ENCODE data around the gene PIGR.

PIGR gene

GRCh38 chr1:206946261-206946660 is at the start of gene PIGR:
Gene PIGR, minus strand, starts transcription at chr1:206946466. Its CDS starts 5,935 bp downstream, at chr1:206940531.
- no peak for DNase-seq (ENCODE audit: low read depth in 2 of 2)

- DNase-seq (ENCODE audit: low read depth in 2 of 2): no peak
These were observed 46.5 kb upstream of the PIGR start for GRCh38 chr1:206992790-206993189.

- DNase-seq (ENCODE audit: low read depth in 2 of 2): no peak
These were observed 41.6 kb upstream of the PIGR start for GRCh38 chr1:206987873-206988272.

GRCh38 chr1:206986885-206987284 is 40.6 kb upstream of the PIGR start:
- DNase-seq (ENCODE audit: low read depth in 2 of 2): no peak

GRCh38 chr1:206986402-206986801 is 40.1 kb upstream of the PIGR start:
- no peak for DNase-seq (ENCODE audit: low read depth in 2 of 2)

- DNase-seq (ENCODE audit: low read depth in 2 of 2): no peak
These were observed 39.0 kb upstream of the PIGR start for GRCh38 chr1:206985162-206985749.

GRCh38 chr1:206982216-206982615 is 36.0 kb upstream of the PIGR start:
- no peak for DNase-seq (ENCODE audit: low read depth in 2 of 2)

- DNase-seq (ENCODE audit: low read depth in 2 of 2): no peak
These were observed 33.2 kb upstream of the PIGR start for GRCh38 chr1:206979379-206980043.

GRCh38 chr1:206978259-206978658 is 32.0 kb upstream of the PIGR start:
- DNase-seq (ENCODE audit: low read depth in 2 of 2): no peak

- DNase-seq (ENCODE audit: low read depth in 2 of 2): no peak
These were observed 29.0 kb upstream of the PIGR start for GRCh38 chr1:206975306-206975705.

- DNase-seq (ENCODE audit: low read depth in 2 of 2): no peak
These were observed 27.9 kb upstream of the PIGR start for GRCh38 chr1:206974140-206974539.

- no peak for DNase-seq (ENCODE audit: low read depth in 2 of 2)
These were observed 26.5 kb upstream of the PIGR start for GRCh38 chr1:206972728-206973127.

- DNase-seq (ENCODE audit: low read depth in 2 of 2): no peak
These were observed 24.9 kb upstream of the PIGR start for GRCh38 chr1:206971029-206971655.

GRCh38 chr1:206970446-206970845 is 24.2 kb upstream of the PIGR start, which contains the start of gene FCAMR:
Gene FCAMR, minus strand, starts transcription at chr1:206970460. Its CDS starts 335 bp downstream, at chr1:206970125.
- DNase-seq (ENCODE audit: low read depth in 2 of 2): no peak

GRCh38 chr1:206969090-206969489 is 22.8 kb upstream of the PIGR start:
- DNase-seq (ENCODE audit: low read depth in 2 of 2): no peak

GRCh38 chr1:206967096-206967849 is 21.0 kb upstream of the PIGR start:
- DNase-seq (ENCODE audit: low read depth in 2 of 2): peak in 1 of 2 experiments; percentile 13

GRCh38 chr1:206965781-206966180 is 19.5 kb upstream of the PIGR start:
- DNase-seq (ENCODE audit: low read depth in 2 of 2): no peak

- no peak for DNase-seq (ENCODE audit: low read depth in 2 of 2)
These were observed 17.5 kb upstream of the PIGR start for GRCh38 chr1:206963740-206964139.

GRCh38 chr1:206963119-206963712 is 16.9 kb upstream of the PIGR start:
- no peak for DNase-seq (ENCODE audit: low read depth in 2 of 2)

- DNase-seq (ENCODE audit: low read depth in 2 of 2): no peak
These were observed 16.0 kb upstream of the PIGR start for GRCh38 chr1:206962272-206962671.

GRCh38 chr1:206961668-206962067 is 15.4 kb upstream of the PIGR start:
- DNase-seq (ENCODE audit: low read depth in 2 of 2): no peak
